WTC11 (cell line): ENCODE data around the gene HAUS5. TPM values are rescaled to one million over a fixed set of nuclear protein-coding genes. Genes with fewer than 3 reads are reported as not detected.

Source experiments
- ATAC-seq: fragments of 200-7000 bp; cut with Tn5 transposase; 2 replicates; pipeline ENCODE4 v1.10.0; 2021; ENCODE audit warnings: mild to moderate bottlenecking, moderate library complexity
- CTCF ChIA-PET: fragments of 300-600 bp; sonication (Branson Sonifier 250); formaldehyde crosslinking; loops from one replicate; lab custom pipeline; 2021; ENCODE audit warnings: antibody characterized with exemption; lab: Charles Lee
- POLR2A ChIA-PET: fragments of 350-600 bp; sonication (Branson Sonifier 250); formaldehyde crosslinking; loops from one replicate; lab custom pipeline; 2021; ENCODE audit warnings: antibody characterized with exemption; lab: Charles Lee
- DNase-seq: peaks from one replicate; pipeline ENCODE4 v3.0.0; 2021; ENCODE audit warnings: low spot score
- H3K27ac Mint-ChIP-seq: 2 replicates; pipeline ENCODE4 v1.8.0; 2021; ENCODE audit warnings: mixed read lengths
- H3K27me3 Mint-ChIP-seq: 2 replicates; pipeline ENCODE4 v1.8.0; 2021; ENCODE audit warnings: low read depth, mild to moderate bottlenecking, moderate library complexity, mixed read lengths
- H3K36me3 Mint-ChIP-seq: 2 replicates; pipeline ENCODE4 v1.8.0; 2021; ENCODE audit warnings: mixed read lengths
- H3K4me1 Mint-ChIP-seq: 2 replicates; pipeline ENCODE4 v1.8.0; 2022; ENCODE audit warnings: mixed read lengths
- H3K4me3 Mint-ChIP-seq: 2 replicates; pipeline ENCODE4 v1.8.0; 2021; ENCODE audit warnings: mild to moderate bottlenecking, moderate library complexity, mixed read lengths
- H3K9me3 Mint-ChIP-seq: 2 replicates; pipeline ENCODE4 v1.8.0; 2021; ENCODE audit warnings: mixed read lengths
- CREB1 ChIP-seq: sonication (generic); formaldehyde crosslinking; IDR thresholded peaks from 2 replicates; pipeline ENCODE4 v1.8.0; 2023; ENCODE audit warnings: mild to moderate bottlenecking, missing genetic modification reagents
- GABPB1 ChIP-seq: sonication (generic); formaldehyde crosslinking; IDR thresholded peaks from 2 replicates; pipeline ENCODE4 v1.8.1; 2023; ENCODE audit warnings: mild to moderate bottlenecking, missing genetic modification reagents
- GRHL2 ChIP-seq: fragments of 250-450 bp; sonication (Bioruptor Pico); IDR thresholded peaks from 2 replicates; pipeline ENCODE4 v1.8.0; 2022; ENCODE audit warnings: mild to moderate bottlenecking, moderate library complexity; ENCODE audit not compliant: insufficient replicate concordance, severe bottlenecking
- NR2C2 ChIP-seq: sonication (generic); formaldehyde crosslinking; IDR thresholded peaks from 2 replicates; pipeline ENCODE4 v1.8.0; 2022; ENCODE audit warnings: mild to moderate bottlenecking, missing genetic modification reagents
- PRRX2 ChIP-seq: fragments of 250-450 bp; sonication (Bioruptor Pico); IDR thresholded peaks from 2 replicates; pipeline ENCODE4 v1.8.0; 2021; ENCODE audit warnings: mild to moderate bottlenecking
- SMAD3 ChIP-seq: sonication (generic); formaldehyde crosslinking; IDR thresholded peaks from 2 replicates; pipeline ENCODE4 v1.8.0; 2022; ENCODE audit warnings: missing genetic modification reagents, mild to moderate bottlenecking, borderline replicate concordance
- SOX15 ChIP-seq: fragments of 250-450 bp; sonication (Bioruptor Pico); IDR thresholded peaks from 2 replicates; pipeline ENCODE4 v1.9.0; 2021; ENCODE audit warnings: mild to moderate bottlenecking
- TEAD4 ChIP-seq: sonication (generic); formaldehyde crosslinking; IDR thresholded peaks from 2 replicates; pipeline ENCODE4 v1.8.0; 2022; ENCODE audit warnings: mild to moderate bottlenecking, missing genetic modification reagents
- ZNF396 ChIP-seq: fragments of 250-450 bp; sonication (Bioruptor Pico); IDR thresholded peaks from 2 replicates; pipeline ENCODE4 v1.8.0; 2021; ENCODE audit warnings: mild to moderate bottlenecking, moderate library complexity, borderline replicate concordance
- ZNF416 ChIP-seq: fragments of 250-450 bp; sonication (Bioruptor Pico); IDR thresholded peaks from 2 replicates; pipeline ENCODE4 v1.9.0; 2021; ENCODE audit warnings: mild to moderate bottlenecking, inconsistent platforms
- total RNA-seq: library from RNA; stranded (reverse); gene quantifications from 3 replicates; pipeline ENCODE4 v1.2.3, GENCODE V29; 2021
- TF ChIP-seq, protein P1 (sequence below): sonication (generic); formaldehyde crosslinking; IDR thresholded peaks from 2 replicates; pipeline ENCODE4 v1.8.1; 2022; ENCODE audit warnings: mild to moderate bottlenecking, moderate library complexity, missing genetic modification reagents
- TF ChIP-seq, protein P2 (sequence below): fragments of 250-450 bp; sonication (Bioruptor Pico); IDR thresholded peaks from 2 replicates; pipeline ENCODE4 v2.1.2; 2022; ENCODE audit warnings: mild to moderate bottlenecking, moderate library complexity
- TF ChIP-seq, protein P3 (sequence below): sonication (generic); formaldehyde crosslinking; IDR thresholded peaks from 2 replicates; pipeline ENCODE4 v1.8.0; 2023; ENCODE audit warnings: mild to moderate bottlenecking, missing genetic modification reagents
- TF ChIP-seq, protein P4 (sequence below): fragments of 250-450 bp; sonication (Bioruptor Pico); IDR thresholded peaks from 2 replicates; pipeline ENCODE4 v1.9.0; 2021; ENCODE audit warnings: mild to moderate bottlenecking, borderline replicate concordance
- TF ChIP-seq, protein P5 (sequence below): sonication (generic); formaldehyde crosslinking; IDR thresholded peaks from 2 replicates; pipeline ENCODE4 v1.8.1; 2022; ENCODE audit warnings: missing genetic modification reagents, borderline replicate concordance
- TF ChIP-seq, protein P6 (sequence below): fragments of 200-600 bp; IDR thresholded peaks from 2 replicates; pipeline ENCODE4 v1.8.0; 2022; ENCODE audit warnings: antibody characterized with exemption
- TF ChIP-seq, protein P7 (sequence below): sonication (generic); formaldehyde crosslinking; IDR thresholded peaks from 2 replicates; pipeline ENCODE4 v1.8.1; 2022; ENCODE audit warnings: low read depth, mild to moderate bottlenecking, moderate library complexity, missing genetic modification reagents, borderline replicate concordance

The HAUS5 gene
- total RNA-seq, 1 experiment from 2014 or later = 25.4 TPM

DNA sequence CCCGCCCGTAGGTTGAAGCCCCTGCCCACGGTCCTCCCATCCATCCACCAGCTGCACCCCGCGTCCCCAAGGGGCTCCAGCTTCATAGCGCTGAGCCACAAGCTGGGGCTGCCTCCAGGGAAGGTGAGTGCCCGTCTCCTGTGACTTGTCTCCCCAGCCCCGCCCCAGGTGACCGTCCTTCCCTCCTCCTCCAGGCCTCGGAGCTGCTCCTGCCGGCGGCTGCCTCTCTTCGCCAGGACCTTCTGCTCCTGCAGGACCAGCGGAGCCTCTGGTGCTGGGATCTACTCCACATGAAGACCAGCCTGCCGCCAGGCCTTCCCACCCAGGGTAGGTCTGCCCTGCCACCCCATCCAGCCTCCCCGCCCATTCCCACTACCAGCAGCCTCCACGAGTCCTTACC lies 7.5 kb downstream of the HAUS5 start:
- POLR2A ChIA-PET = no interaction called here
- peaks cover 6% of the 10 kb centered on the region for H3K36me3 Mint-ChIP-seq
- DNase-seq = no peak
- no peak overlapping the region for H3K4me3 Mint-ChIP-seq
- no peaks in the 10 kb centered on the region for H3K9me3 Mint-ChIP-seq
- TF ChIP-seq, protein P1, sequence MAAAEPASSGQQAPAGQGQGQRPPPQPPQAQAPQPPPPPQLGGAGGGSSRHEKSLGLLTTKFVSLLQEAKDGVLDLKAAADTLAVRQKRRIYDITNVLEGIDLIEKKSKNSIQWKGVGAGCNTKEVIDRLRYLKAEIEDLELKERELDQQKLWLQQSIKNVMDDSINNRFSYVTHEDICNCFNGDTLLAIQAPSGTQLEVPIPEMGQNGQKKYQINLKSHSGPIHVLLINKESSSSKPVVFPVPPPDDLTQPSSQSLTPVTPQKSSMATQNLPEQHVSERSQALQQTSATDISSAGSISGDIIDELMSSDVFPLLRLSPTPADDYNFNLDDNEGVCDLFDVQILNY = no peak
- TF ChIP-seq GRHL2 (CRISPR knock-in tag) (no peak), PRRX2 (CRISPR knock-in tag) (no peak), TEAD4 (no peak), SOX15 (CRISPR knock-in tag) (no peak), GABPB1 (CRISPR knock-in tag) (no peak), ZNF396 (CRISPR knock-in tag) (no peak), ZNF416 (CRISPR knock-in tag) (no peak), NR2C2 (CRISPR knock-in tag) (no peak), CREB1 (CRISPR knock-in tag) (no peak), SMAD3 (CRISPR knock-in tag) (no peak)
- TF ChIP-seq, protein P2, sequence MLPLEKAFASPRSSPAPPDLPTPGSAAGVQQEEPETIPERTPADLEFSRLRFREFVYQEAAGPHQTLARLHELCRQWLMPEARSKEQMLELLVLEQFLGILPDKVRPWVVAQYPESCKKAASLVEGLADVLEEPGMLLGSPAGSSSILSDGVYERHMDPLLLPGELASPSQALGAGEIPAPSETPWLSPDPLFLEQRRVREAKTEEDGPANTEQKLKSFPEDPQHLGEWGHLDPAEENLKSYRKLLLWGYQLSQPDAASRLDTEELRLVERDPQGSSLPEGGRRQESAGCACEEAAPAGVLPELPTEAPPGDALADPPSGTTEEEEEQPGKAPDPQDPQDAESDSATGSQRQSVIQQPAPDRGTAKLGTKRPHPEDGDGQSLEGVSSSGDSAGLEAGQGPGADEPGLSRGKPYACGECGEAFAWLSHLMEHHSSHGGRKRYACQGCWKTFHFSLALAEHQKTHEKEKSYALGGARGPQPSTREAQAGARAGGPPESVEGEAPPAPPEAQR = no peak
- TF ChIP-seq, protein P3, sequence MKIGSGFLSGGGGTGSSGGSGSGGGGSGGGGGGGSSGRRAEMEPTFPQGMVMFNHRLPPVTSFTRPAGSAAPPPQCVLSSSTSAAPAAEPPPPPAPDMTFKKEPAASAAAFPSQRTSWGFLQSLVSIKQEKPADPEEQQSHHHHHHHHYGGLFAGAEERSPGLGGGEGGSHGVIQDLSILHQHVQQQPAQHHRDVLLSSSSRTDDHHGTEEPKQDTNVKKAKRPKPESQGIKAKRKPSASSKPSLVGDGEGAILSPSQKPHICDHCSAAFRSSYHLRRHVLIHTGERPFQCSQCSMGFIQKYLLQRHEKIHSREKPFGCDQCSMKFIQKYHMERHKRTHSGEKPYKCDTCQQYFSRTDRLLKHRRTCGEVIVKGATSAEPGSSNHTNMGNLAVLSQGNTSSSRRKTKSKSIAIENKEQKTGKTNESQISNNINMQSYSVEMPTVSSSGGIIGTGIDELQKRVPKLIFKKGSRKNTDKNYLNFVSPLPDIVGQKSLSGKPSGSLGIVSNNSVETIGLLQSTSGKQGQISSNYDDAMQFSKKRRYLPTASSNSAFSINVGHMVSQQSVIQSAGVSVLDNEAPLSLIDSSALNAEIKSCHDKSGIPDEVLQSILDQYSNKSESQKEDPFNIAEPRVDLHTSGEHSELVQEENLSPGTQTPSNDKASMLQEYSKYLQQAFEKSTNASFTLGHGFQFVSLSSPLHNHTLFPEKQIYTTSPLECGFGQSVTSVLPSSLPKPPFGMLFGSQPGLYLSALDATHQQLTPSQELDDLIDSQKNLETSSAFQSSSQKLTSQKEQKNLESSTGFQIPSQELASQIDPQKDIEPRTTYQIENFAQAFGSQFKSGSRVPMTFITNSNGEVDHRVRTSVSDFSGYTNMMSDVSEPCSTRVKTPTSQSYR (CRISPR knock-in tag) = no peak
- TF ChIP-seq, protein P4, sequence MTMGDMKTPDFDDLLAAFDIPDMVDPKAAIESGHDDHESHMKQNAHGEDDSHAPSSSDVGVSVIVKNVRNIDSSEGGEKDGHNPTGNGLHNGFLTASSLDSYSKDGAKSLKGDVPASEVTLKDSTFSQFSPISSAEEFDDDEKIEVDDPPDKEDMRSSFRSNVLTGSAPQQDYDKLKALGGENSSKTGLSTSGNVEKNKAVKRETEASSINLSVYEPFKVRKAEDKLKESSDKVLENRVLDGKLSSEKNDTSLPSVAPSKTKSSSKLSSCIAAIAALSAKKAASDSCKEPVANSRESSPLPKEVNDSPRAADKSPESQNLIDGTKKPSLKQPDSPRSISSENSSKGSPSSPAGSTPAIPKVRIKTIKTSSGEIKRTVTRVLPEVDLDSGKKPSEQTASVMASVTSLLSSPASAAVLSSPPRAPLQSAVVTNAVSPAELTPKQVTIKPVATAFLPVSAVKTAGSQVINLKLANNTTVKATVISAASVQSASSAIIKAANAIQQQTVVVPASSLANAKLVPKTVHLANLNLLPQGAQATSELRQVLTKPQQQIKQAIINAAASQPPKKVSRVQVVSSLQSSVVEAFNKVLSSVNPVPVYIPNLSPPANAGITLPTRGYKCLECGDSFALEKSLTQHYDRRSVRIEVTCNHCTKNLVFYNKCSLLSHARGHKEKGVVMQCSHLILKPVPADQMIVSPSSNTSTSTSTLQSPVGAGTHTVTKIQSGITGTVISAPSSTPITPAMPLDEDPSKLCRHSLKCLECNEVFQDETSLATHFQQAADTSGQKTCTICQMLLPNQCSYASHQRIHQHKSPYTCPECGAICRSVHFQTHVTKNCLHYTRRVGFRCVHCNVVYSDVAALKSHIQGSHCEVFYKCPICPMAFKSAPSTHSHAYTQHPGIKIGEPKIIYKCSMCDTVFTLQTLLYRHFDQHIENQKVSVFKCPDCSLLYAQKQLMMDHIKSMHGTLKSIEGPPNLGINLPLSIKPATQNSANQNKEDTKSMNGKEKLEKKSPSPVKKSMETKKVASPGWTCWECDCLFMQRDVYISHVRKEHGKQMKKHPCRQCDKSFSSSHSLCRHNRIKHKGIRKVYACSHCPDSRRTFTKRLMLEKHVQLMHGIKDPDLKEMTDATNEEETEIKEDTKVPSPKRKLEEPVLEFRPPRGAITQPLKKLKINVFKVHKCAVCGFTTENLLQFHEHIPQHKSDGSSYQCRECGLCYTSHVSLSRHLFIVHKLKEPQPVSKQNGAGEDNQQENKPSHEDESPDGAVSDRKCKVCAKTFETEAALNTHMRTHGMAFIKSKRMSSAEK (CRISPR knock-in tag) = no peak
- TF ChIP-seq, protein P5, sequence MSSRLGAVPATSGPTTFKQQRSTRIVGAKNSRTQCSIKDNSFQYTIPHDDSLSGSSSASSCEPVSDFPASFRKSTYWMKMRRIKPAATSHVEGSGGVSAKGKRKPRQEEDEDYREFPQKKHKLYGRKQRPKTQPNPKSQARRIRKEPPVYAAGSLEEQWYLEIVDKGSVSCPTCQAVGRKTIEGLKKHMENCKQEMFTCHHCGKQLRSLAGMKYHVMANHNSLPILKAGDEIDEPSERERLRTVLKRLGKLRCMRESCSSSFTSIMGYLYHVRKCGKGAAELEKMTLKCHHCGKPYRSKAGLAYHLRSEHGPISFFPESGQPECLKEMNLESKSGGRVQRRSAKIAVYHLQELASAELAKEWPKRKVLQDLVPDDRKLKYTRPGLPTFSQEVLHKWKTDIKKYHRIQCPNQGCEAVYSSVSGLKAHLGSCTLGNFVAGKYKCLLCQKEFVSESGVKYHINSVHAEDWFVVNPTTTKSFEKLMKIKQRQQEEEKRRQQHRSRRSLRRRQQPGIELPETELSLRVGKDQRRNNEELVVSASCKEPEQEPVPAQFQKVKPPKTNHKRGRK = no peak
- TF ChIP-seq, protein P6, sequence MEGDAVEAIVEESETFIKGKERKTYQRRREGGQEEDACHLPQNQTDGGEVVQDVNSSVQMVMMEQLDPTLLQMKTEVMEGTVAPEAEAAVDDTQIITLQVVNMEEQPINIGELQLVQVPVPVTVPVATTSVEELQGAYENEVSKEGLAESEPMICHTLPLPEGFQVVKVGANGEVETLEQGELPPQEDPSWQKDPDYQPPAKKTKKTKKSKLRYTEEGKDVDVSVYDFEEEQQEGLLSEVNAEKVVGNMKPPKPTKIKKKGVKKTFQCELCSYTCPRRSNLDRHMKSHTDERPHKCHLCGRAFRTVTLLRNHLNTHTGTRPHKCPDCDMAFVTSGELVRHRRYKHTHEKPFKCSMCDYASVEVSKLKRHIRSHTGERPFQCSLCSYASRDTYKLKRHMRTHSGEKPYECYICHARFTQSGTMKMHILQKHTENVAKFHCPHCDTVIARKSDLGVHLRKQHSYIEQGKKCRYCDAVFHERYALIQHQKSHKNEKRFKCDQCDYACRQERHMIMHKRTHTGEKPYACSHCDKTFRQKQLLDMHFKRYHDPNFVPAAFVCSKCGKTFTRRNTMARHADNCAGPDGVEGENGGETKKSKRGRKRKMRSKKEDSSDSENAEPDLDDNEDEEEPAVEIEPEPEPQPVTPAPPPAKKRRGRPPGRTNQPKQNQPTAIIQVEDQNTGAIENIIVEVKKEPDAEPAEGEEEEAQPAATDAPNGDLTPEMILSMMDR = no peak
- TF ChIP-seq, protein P7, sequence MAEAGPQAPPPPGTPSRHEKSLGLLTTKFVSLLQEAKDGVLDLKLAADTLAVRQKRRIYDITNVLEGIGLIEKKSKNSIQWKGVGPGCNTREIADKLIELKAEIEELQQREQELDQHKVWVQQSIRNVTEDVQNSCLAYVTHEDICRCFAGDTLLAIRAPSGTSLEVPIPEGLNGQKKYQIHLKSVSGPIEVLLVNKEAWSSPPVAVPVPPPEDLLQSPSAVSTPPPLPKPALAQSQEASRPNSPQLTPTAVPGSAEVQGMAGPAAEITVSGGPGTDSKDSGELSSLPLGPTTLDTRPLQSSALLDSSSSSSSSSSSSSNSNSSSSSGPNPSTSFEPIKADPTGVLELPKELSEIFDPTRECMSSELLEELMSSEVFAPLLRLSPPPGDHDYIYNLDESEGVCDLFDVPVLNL = no peak
- TF ChIP-seq, all 79 proteins: peak for 0
- Mint-ChIP-seq H3K4me1 (no peaks in the 10 kb centered on the region), H3K27ac (no peak overlapping the region), H3K27me3 (no peaks in the 10 kb centered on the region)
- ATAC-seq = no peak
- CTCF ChIA-PET = interaction anchor here (0.5 to 1.6 kb wide), 2 partner anchors 8 to 22 kb away, joined by 3 to 6 read pairs; partner anchors contain the start of gene RBM42
